ENCODE data around the gene CBFA2T2.
"Not testable (repeated sequence)": the region's sequence is repeated elsewhere in the genome, so short reads cannot be mapped to it uniquely, and the experiment has no call there.

CBFA2T2 gene

DNA sequence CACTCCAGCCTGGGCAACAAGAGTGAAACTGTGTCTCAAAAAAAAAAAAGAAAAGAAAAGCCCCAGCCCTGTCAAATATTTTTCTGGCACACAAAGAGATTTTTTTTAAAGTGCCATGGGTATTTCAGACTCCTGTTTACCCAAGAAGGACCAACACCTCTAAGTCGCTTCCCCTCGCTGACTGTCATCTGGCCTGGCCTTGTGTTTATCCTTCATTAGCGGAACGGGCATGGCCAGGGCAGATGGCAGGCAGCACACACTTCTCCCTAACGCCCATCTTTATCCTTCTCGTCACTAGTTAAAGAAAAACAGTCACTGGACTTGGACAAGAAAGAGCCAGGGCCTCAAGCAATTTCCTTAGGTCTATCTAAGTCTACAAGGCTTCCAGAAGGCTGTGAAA lies 7.3 kb upstream of the CBFA2T2 start:
- Histone ChIP-seq H3K27ac (no peak overlapping the region), H3K36me3 (replicated peaks) (no peaks in the 10 kb centered on the region), H3K4me3 (ENCODE audit: low read depth, low read length) (no peak overlapping the region), H3K27me3 (replicated peaks) (no peaks in the 10 kb centered on the region)
- TF ChIP-seq, protein P1, sequence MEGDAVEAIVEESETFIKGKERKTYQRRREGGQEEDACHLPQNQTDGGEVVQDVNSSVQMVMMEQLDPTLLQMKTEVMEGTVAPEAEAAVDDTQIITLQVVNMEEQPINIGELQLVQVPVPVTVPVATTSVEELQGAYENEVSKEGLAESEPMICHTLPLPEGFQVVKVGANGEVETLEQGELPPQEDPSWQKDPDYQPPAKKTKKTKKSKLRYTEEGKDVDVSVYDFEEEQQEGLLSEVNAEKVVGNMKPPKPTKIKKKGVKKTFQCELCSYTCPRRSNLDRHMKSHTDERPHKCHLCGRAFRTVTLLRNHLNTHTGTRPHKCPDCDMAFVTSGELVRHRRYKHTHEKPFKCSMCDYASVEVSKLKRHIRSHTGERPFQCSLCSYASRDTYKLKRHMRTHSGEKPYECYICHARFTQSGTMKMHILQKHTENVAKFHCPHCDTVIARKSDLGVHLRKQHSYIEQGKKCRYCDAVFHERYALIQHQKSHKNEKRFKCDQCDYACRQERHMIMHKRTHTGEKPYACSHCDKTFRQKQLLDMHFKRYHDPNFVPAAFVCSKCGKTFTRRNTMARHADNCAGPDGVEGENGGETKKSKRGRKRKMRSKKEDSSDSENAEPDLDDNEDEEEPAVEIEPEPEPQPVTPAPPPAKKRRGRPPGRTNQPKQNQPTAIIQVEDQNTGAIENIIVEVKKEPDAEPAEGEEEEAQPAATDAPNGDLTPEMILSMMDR (IDR thresholded peaks at IDR 0.05; ENCODE audit: low read depth, low read length, missing control alignments) = no peak
- in situ Hi-C loops (cut with HindIII; ENCODE audit: low pct_ligation_motif_present, low sequenced_read_pairs) = no loop called here
- DNase-seq = no peak

DNA sequence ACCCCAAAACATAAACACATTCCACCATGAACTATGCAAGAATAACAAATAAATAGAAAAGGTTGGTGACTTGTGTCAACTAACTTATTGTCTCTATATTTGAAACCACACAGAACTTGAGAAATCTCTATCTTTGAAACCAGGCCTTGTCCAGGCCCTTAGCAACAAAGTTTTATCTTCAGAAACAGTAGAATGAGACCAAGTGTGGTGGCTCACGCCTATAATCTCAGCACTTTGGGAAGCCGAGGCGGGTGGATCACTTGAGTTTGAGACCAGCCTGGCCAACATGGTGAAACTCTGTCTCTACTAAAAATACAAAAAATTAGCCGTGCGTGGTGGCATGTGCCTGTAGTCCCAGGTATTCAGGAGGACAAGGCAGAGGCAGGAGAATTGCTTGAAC lies 6.7 kb upstream of the CBFA2T2 start:
- DNase-seq; in situ Hi-C loops (cut with HindIII; ENCODE audit: low pct_ligation_motif_present, low sequenced_read_pairs); H3K36me3 ChIP-seq (replicated peaks); H3K27ac ChIP-seq; H3K4me3 ChIP-seq (ENCODE audit: low read depth, low read length); H3K27me3 ChIP-seq (replicated peaks): not testable (repeated sequence)

DNA sequence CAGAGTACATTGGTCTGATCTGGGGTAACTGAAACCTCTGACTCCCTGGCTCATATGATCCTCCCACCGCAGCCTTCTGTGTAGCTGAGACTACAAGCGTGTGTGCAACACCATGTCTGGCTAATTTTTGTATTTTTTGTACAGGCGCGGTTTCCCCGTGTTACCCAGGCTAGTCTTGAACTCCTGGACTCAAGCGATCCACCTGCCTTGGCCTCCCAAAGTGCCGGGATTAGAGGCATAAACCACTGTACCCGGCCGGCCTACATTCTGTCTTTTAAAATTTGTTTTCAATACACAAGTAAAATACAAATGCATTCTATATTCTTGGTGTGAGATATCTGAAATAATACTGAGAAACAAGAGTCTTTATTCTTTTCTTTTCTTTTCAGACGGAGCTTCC lies 1.7 kb upstream of the CBFA2T2 start:
- in situ Hi-C loops (cut with HindIII; ENCODE audit: low pct_ligation_motif_present, low sequenced_read_pairs) = no loop called here
- no peaks in the 10 kb centered on the region for H3K27me3 ChIP-seq (replicated peaks)
- H3K27ac ChIP-seq = no peak overlapping the region
- TF ChIP-seq, protein P1 (IDR thresholded peaks at IDR 0.05; ENCODE audit: low read depth, low read length, missing control alignments) = no peak
- no peak overlapping the region for H3K4me3 ChIP-seq (ENCODE audit: low read depth, low read length)
- DNase-seq = no peak
- no peaks in the 10 kb centered on the region for H3K36me3 ChIP-seq (replicated peaks)

DNA sequence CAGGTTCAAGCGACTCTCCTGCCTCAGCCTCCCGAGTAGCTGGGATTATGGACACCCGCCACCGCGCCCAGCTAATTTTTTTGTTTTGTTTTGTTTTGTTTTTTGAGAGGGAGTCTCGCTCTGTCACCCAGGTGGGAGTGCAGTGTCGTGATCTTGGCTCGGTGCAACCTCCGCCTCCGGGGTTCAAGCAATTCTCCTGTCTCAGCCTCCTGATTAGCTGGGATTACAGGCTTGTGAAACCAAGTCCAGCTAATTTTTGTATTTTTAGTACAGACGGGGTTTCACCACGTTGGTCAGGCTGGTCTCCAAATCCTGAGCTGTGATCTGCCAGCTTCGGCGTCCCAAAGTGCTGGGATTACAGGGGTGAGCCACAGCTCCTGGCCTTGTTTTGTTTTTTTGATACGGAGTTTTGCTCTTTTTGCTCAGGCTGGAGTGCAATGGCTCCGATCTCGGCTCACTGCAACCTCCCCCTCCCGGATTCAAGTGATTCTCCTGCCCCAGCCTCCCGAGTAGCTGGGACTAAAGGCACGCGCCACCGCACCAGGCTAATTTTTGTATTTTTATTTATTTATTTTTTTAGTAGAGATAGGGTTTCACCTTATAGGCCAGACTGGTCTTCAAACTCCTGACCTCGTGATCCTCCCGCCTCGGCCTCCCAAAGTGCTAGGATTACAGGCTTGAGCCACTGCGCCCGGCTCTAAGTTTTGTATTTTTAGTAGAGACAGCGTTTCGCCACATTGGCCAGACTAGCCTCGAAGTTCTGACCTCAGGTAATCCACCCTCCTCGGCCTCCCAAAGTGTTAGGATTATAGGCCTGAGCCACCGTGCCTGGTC lies 1.0 kb upstream of the CBFA2T2 start:
- H3K4me3 ChIP-seq (ENCODE audit: low read depth, low read length) = peak overlapping the region; percentile 60

DNA sequence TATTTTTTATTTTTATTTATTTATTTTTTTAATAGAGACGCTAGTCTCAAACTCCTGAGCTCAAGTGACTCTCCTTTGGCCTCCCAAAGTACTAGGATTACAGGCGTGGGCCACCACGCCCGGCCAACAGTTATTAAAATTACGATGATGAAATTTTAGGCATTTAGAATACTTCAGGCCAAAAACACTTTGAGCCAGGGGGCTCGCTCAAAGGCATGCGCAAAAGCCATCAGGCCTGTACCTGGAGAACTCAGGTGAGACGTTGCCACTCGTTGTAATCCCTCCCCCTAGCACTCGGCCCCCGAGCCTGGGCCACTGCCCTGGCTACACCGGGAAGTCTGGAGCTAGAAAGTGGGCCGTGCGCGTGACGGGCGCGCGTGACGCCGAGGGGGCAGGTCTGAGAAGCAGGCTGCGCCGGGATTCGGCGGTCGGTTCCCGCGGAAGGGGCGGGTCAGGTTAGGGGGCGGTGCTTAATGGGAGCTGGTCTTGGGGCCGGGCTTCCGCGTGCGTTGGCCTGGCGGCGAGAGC lies 337 bp upstream of the CBFA2T2 start:
- Histone ChIP-seq H3K27me3 (replicated peaks) (no peaks in the 10 kb centered on the region), H3K36me3 (replicated peaks) (no peaks in the 10 kb centered on the region), H3K4me3 (ENCODE audit: low read depth, low read length) (peak overlapping the region; percentile 60), H3K27ac (peak overlapping the region; percentile 83)
- in situ Hi-C loops (cut with HindIII; ENCODE audit: low pct_ligation_motif_present, low sequenced_read_pairs) = no loop called here
- TF ChIP-seq, protein P1 (IDR thresholded peaks at IDR 0.05; ENCODE audit: low read depth, low read length, missing control alignments) = no peak
- peak; percentile 95 for DNase-seq

More for the DNA sequence above, 1.0 kb upstream of the CBFA2T2 start:
- DNase-seq; H3K36me3 ChIP-seq (replicated peaks); H3K27me3 ChIP-seq (replicated peaks); in situ Hi-C loops (cut with HindIII; ENCODE audit: low pct_ligation_motif_present, low sequenced_read_pairs): not testable (repeated sequence)
- H3K27ac ChIP-seq = peak overlapping the region; percentile 83

DNA sequence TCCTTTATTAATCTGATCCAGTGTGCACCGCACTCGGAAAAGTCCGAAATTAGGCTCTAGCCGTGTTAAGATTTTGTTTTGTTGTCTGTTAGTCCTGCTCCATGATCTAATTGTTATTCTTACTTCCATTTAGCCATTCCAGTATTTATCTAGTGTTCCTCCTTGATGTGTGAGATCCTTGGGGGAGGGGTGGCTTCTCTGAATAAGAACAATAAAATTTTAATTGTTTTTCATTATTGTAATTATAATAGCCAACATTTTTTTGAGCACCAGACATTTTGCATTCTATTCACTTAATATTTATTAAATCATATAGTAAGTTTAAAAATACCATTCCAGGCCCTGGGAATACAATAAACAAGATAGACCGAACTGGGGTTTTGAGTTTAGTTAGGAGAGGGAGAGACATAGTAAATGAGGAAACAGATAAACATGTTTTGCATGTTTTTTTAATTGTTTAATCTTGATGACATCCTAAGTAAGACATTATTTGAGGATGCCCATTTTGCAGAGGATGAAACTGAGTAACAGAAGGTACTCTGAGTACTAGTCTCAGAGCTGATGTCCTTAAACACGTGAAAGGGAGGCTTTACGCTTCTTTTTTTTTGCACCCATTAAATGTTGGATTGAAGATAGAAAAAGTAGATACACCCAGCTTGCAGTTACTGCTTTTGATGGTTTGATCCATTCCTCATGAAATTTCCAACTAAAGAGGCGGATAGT lies 1.2 kb downstream of the CBFA2T2 start:
- H3K4me3 ChIP-seq (ENCODE audit: low read depth, low read length) = peak overlapping the region; percentile 76
- no peaks in the 10 kb centered on the region for H3K27me3 ChIP-seq (replicated peaks)
- TF ChIP-seq, protein P1 (IDR thresholded peaks at IDR 0.05; ENCODE audit: low read depth, low read length, missing control alignments) = no peak
- H3K36me3 ChIP-seq (replicated peaks) = no peaks in the 10 kb centered on the region
- H3K27ac ChIP-seq = no peak overlapping the region
- in situ Hi-C loops (cut with HindIII; ENCODE audit: low pct_ligation_motif_present, low sequenced_read_pairs) = no loop called here
- DNase-seq = no peak
